Kidney epithelial cell (primary cell): ENCODE measurements around the gene KRT82. TPM values are rescaled to one million over a fixed set of nuclear protein-coding genes. Genes with fewer than 3 reads are reported as not detected.

Experiments
- DNase-seq: peaks from one replicate; pipeline ENCODE4 v3.0.0-alpha.2; 2010; ENCODE audit warnings: low read depth
- H3K27me3 ChIP-seq: 2 replicates; pipeline ENCODE4 v1.6.0; 2011; ENCODE audit warnings: low read length; ENCODE audit not compliant: control insufficient read depth, insufficient read depth
- H3K36me3 ChIP-seq: 2 replicates; pipeline ENCODE4 v1.5.1; 2011; ENCODE audit warnings: low read length; ENCODE audit not compliant: control insufficient read depth, insufficient read depth
- H3K4me3 ChIP-seq: 2 replicates; pipeline ENCODE4 v1.5.1; 2011; ENCODE audit warnings: low read depth, mild to moderate bottlenecking, control low read depth, low read length
- CTCF ChIP-seq: IDR thresholded peaks from 2 replicates; pipeline ENCODE4 v1.5.1; 2011; ENCODE audit warnings: mild to moderate bottlenecking, moderate library complexity, low read length, control low read depth, inconsistent platforms; ENCODE audit not compliant: insufficient read depth, poor library complexity, severe bottlenecking
- total RNA-seq: library from RNA; depleted of rRNA; stranded (reverse); fragments of >200 nt; gene quantifications from 2 replicates; pipeline ENCODE4 v1.2.3, GENCODE V29; 2015

Gene KRT82
- total RNA-seq, 1 donor from 2014 or later = not detected

GRCh38 chr12:52378091-52378490, 28.0 kb downstream of the KRT82 start:
- H3K4me3 ChIP-seq = no peak overlapping the region
- TF ChIP-seq CTCF = no peak
- no peak for DNase-seq
- peaks cover 2% of the 10 kb centered on the region for H3K27me3 ChIP-seq
- no peaks in the 10 kb centered on the region for H3K36me3 ChIP-seq

GRCh38 chr12:52377266-52377665, 28.9 kb downstream of the KRT82 start:
- DNase-seq = no peak
- no peak overlapping the region for H3K4me3 ChIP-seq
- H3K27me3 ChIP-seq = peaks cover 2% of the 10 kb centered on the region
- TF ChIP-seq CTCF = no peak
- no peaks in the 10 kb centered on the region for H3K36me3 ChIP-seq

GRCh38 chr12:52372216-52373154, 33.6 kb downstream of the KRT82 start:
- DNase-seq = peak; percentile 44
- Histone ChIP-seq H3K27me3 (peaks cover 4% of the 10 kb centered on the region), H3K4me3 (no peak overlapping the region), H3K36me3 (no peaks in the 10 kb centered on the region)
- TF ChIP-seq CTCF = peak; percentile 90

- no peak overlapping the region for H3K4me3 ChIP-seq
- H3K27me3 ChIP-seq = peaks cover 8% of the 10 kb centered on the region
- H3K36me3 ChIP-seq = no peaks in the 10 kb centered on the region
- TF ChIP-seq CTCF = no peak
- no peak for DNase-seq
Measured at GRCh38 chr12:52371716-52372115, 34.4 kb downstream of the KRT82 start.

GRCh38 chr12:52370926-52371608, 35.1 kb downstream of the KRT82 start:
- DNase-seq = peak; percentile 28
- Histone ChIP-seq H3K4me3 (no peak overlapping the region), H3K36me3 (no peaks in the 10 kb centered on the region), H3K27me3 (peaks cover 11% of the 10 kb centered on the region)
- TF ChIP-seq CTCF = no peak
